NCI-H146 treated with DMSO at 0.1 percent for 48 hours (cell line): Measurements from ENCODE around the gene FSTL1.
A peak's percentile ranks its signal among the peaks of the same experiment; 100 is the strongest.
"Not testable (repeated sequence)": the region's sequence is repeated elsewhere in the genome, so short reads cannot be mapped to it uniquely, and the experiment has no call there.

Source experiments
- DNase-seq: peaks from one replicate; lab custom pipeline; 2025; ENCODE audit not compliant: unreplicated experiment; lab: John Stamatoyannopoulos, UW

FSTL1 gene

DNA sequence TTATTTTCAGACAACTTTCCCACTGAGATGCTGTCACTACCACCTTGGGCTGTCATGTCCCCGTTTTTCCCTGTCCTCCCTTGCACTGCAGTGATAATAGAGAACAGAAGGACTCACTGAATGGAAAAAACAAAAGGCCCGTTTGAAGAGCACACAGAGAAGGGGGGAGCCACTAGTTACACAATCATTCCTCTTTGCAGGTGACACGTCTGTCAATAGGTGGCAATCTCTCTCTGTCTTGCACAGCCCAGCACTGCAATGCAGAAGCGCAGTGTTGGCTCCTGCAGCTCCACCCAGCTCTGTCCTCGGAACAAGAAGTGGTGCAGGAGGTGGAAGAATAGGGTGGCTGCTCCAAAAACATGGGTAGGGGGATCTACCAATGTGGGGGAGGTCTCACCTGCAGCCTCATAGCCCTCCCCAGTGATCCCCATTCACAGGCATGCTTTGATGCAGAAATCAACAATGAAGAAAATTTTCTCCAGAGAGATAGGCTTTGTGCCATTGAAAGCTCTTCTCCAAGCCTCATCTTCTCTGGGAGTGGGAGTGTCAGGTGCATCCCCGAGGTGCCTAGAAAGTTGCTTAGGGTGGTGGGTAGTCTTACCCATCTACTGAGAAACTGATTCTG is 31.8 kb downstream of the FSTL1 start:
- peak; percentile 73 for DNase-seq

GRCh38 chr3:120418446-120418845 is 32.3 kb downstream of the FSTL1 start:
- no peak for DNase-seq

- peak; percentile 97 for DNase-seq
These were observed 33.4 kb downstream of the FSTL1 start for GRCh38 chr3:120417272-120417911.

DNA sequence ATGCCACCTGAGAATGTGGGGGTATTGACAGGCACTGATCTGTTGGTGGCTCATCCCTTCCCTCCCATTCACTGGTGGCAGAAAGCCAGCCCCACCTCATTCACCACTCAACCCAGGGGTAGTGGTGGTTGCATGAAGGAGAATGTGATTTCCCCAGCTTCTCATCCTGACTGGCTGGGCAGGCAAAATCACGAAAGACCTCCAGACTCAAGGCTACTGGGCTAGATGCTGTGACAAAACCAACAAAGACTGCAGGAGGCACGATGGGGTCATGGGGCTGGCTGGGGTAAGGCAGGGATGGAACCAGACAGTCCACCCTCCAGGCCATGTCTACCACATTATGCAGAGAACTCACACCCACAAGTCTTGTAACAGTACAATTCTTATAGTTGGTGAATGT is 33.9 kb downstream of the FSTL1 start:
- no peak for DNase-seq

- no peak for DNase-seq
These were observed 35.0 kb downstream of the FSTL1 start for GRCh38 chr3:120415756-120416155.

DNA sequence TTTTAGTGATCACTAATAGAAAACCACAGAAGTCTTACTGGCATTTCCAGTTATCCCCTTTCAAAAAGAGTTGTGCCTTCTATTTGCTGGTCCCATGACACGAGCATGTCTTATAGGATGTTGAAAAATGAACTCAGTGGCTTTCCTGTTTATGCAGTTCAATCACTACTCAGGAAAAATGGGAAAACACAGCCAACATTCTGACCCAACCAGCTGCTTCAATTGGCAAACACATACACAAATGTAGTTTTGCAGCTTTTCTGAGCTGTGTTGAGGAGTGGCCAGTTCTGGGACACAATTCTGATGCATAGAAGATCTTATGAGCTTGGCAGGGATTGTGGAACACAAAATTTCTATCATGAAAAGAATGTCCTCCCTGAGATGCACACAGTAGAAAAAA is 40.3 kb downstream of the FSTL1 start:
- DNase-seq = no peak

- no peak for DNase-seq
These were observed 40.7 kb downstream of the FSTL1 start for GRCh38 chr3:120410116-120410515.

GRCh38 chr3:120407508-120408287 is 43.1 kb downstream of the FSTL1 start:
- DNase-seq = no peak

- DNase-seq = no peak
These were observed 45.9 kb downstream of the FSTL1 start for GRCh38 chr3:120404876-120405275.

- DNase-seq = no peak
These were observed 48.5 kb downstream of the FSTL1 start for GRCh38 chr3:120402257-120402656.

DNA sequence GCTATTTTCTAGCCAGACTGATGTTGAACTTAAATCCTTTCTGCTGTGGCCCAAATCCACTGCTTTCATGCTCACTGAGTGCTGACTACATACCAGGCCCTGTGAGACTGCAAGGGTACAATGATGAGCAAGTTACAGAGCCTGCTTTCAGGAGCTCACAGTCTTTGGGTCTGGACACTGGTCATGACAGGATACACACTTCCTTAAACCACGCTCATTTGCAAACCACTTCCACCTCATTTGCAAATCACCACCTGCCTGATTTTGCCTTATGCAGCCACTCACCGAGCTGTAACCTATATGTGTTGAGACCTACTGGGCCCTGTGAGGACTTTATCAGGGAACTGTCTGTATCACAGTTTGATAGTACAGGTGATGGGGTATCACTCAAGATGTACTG is 51.4 kb downstream of the FSTL1 start:
- no peak for DNase-seq

DNA sequence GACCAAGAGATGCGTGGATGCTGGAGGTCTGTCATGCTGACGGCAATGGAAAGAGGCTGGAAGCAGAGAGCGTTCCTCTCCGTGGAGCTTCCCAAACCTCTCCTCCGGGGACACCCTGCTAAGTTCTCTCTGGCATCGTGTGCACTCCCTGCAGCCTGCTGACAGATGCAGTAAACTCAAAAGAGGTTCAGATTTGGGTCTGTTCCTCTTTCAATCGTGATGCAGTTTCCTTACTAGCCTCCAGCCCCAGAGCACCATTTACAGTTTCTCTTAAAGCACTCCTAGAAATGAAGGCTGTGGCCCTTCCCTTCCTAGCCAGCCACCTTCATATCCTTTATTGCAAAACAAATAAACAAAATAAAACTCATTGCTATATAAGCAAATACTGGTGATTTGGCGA is 54.3 kb downstream of the FSTL1 start:
- no peak for DNase-seq

DNA sequence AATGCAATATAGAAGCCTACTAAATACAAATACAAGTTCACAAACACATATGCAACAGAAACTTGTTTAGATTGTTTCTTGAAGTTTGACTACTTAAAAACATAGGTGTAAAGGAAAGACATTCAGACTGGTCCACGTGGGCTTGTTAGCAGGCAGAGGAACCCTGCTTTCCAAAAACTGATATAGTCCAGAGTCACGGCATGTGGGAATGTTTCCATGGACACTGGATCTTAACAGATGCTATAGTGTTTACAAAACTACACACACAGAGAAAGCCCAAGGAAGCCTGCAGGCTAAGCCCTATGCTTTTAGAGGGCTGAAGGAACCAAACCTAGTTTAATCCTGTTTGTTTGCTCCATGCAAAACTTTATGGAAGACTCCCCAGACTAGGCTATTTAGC is 56.4 kb downstream of the FSTL1 start:
- DNase-seq = no peak

DNA sequence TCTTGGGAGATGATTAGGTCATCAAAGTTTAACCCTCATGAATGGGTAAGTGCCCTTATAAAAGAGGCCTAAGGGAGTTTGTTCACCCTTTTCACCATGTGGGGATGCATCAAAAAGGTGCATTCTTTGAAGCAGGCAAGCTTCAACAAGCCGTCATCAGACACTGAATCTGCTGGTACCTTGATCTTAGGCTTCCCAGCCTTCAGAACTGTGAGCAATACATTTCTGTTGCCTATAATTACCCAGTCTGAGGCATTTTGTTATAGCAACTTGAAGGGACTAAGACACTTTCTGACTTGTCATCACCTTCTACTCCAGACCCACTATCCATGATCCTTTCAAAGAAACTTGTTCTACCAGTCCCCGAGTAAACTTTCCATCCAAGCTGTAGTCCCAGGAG is 57.0 kb downstream of the FSTL1 start:
- DNase-seq = no peak

DNA sequence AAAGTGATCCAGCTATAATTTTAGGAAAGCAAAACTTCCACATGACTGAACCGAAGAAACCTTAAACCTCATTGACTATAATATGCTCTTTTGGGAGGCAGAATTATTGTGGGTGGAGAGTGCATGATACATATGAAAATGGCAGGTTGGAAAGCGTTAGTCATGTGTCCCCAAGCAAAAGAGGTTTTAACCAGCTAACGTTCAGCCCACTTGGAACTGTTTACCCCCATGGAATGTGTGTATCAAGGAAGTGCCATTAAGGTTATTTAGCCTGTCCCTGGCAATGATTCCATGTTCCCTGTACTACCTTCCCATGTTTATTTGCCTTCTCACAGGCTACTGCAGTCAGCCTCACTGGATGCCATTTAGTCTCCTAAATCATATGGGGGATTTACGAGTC is 57.5 kb downstream of the FSTL1 start:
- no peak for DNase-seq

DNA sequence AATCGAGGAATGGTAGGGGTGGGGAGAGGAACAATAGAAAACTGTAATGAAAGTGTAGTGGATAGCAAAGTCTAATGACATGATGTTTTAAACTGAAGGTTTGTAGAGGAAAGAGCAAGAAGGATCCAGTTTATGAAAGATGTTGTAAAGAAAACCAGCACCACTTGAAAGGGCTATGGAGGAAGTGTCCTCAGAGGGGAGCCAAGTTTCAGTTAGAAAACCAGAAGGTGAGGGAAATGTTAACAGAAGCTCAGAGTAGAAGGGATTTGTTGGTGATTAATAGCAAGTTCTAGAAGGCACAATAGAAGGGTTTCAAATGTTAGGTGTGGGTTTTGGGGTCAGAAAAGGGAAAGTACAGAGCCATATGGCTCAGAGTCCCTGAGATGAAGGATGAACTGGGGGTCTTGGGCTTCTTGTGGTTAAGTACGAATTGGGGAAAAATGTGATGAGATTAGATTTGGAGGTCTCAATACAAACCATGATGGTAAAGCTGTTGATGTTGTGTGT is 67.8 kb downstream of the FSTL1 start:
- no peak for DNase-seq

GRCh38 chr3:120381503-120381902 is 69.3 kb downstream of the FSTL1 start:
- no peak for DNase-seq

GRCh38 chr3:120377948-120378347 is 72.8 kb downstream of the FSTL1 start:
- not testable (repeated sequence) for DNase-seq

GRCh38 chr3:120370463-120370862 is 80.3 kb downstream of the FSTL1 start:
- no peak for DNase-seq

GRCh38 chr3:120369037-120369467 is 81.7 kb downstream of the FSTL1 start:
- no peak for DNase-seq

DNA sequence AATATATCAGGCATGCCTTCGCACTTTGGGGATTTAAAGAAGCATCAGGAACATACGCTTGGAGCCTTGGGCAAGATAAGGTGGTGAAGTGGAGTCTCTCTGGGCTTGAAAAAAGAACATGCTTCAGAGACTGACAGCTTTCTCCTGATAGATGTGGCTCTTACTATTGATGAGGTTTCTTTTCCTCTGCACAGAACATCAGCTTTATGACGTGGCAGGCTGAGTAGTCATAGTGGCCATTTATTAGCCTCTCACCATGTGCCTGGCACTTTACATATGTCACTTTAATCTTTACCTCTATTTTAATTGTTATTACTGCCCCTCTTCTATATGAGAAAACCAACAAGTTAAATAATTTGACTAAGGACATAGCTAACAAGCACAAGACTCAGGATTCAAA is 82.6 kb downstream of the FSTL1 start:
- DNase-seq = no peak

DNA sequence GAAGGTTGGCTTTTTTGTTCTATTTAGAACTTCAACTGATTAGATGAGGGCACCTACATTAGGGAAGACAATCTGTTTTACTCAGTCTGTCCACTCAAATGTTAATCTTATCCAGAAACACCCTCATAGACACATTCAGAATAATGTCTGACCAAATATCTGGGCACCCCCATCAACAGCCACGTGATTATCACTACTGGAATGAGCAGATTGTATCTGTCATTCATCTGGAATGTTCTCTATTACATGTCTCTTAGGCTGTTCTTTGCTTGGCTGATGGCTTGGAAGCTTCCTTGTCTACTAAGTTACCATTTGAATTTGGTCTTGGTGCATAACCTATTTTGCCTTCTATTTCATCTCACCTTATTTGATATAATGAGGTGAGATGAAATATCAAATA is 86.0 kb downstream of the FSTL1 start:
- no peak for DNase-seq
